CD4-positive, alpha-beta T cell (primary cell): ENCODE data around the gene CREB3L2. TPM values are rescaled to one million over a fixed set of nuclear protein-coding genes. Genes with fewer than 3 reads are reported as not detected.

Experiments used
- ATAC-seq: fragments of 200-7000 bp; cut with Tn5 transposase; one replicate; pipeline ENCODE4 v1.10.0; 2022; ENCODE audit warnings: mild to moderate bottlenecking; ENCODE audit not compliant: poor library complexity
- CTCF ChIA-PET: fragments of 350-600 bp; sonication (Branson Sonifier 250); formaldehyde crosslinking; loops from one replicate; lab custom pipeline; 2021; ENCODE audit warnings: antibody characterized with exemption, inconsistent platforms; lab: Charles Lee
- POLR2A ChIA-PET: fragments of 350-600 bp; sonication (Branson Sonifier 250); formaldehyde crosslinking; loops from one replicate; lab custom pipeline; 2021; ENCODE audit warnings: antibody characterized with exemption, inconsistent platforms; lab: Charles Lee
- DNase-seq, 14 experiments: peaks; one replicate each; pipeline ENCODE4 v3.0.0-alpha.2; 2013 to 2020; ENCODE audit warnings: mixed read lengths in 2 of 14
- H3K27ac ChIP-seq, 2 donors: one replicate each; pipeline versions ENCODE4 v1.5.1 to v1.7.0; 2013; ENCODE audit warnings: low read length in 2 of 2, low read depth in 1 of 2, mild to moderate bottlenecking in 1 of 2
- H3K27me3 ChIP-seq, 2 experiments: 1 replicate in 1 of 2; 2 replicates in 1 of 2; pipeline versions ENCODE4 v1.6.1 to v1.7.0; 2013; ENCODE audit warnings: low read length in 2 of 2, control low read depth in 1 of 2, mild to moderate bottlenecking in 1 of 2, moderate library complexity in 1 of 2; ENCODE audit not compliant: insufficient read depth in 2 of 2, control insufficient read depth in 1 of 2
- H3K36me3 ChIP-seq: one replicate; pipeline ENCODE4 v1.6.1; 2013; ENCODE audit warnings: low read length, control low read depth; ENCODE audit not compliant: insufficient read depth
- H3K4me1 ChIP-seq: one replicate; pipeline ENCODE4 v1.6.1; 2013; ENCODE audit warnings: low read length, control low read depth; ENCODE audit not compliant: insufficient read depth
- H3K4me3 ChIP-seq: one replicate; pipeline ENCODE4 v1.5.1; 2013; ENCODE audit warnings: mild to moderate bottlenecking, low read length, moderate library complexity
- H3K9me3 ChIP-seq, 2 experiments: 1 replicate in 1 of 2; 2 replicates in 1 of 2; pipeline versions ENCODE4 v1.6.1 to v1.7.0; 2013; ENCODE audit warnings: low read length in 2 of 2, mild to moderate bottlenecking in 2 of 2, control low read depth in 1 of 2, moderate library complexity in 1 of 2; ENCODE audit not compliant: control insufficient read depth in 1 of 2, insufficient read depth in 1 of 2
- H3K27ac Mint-ChIP-seq: one replicate; pipeline ENCODE4 v1.8.0; 2020; ENCODE audit warnings: mixed read lengths
- H3K27me3 Mint-ChIP-seq: one replicate; pipeline ENCODE4 v1.8.0; 2021; ENCODE audit warnings: mixed read lengths
- H3K36me3 Mint-ChIP-seq: one replicate; pipeline ENCODE4 v1.8.0; 2021; ENCODE audit warnings: low read depth, mixed read lengths
- H3K4me1 Mint-ChIP-seq: one replicate; pipeline ENCODE4 v1.8.0; 2021; ENCODE audit warnings: low read depth, mixed read lengths
- H3K4me3 Mint-ChIP-seq: one replicate; pipeline ENCODE4 v1.8.0; 2020; ENCODE audit warnings: mild to moderate bottlenecking, mixed read lengths
- H3K9me3 Mint-ChIP-seq: one replicate; pipeline ENCODE4 v1.8.0; 2020; ENCODE audit warnings: mixed read lengths
- intact Hi-C, 2 experiments: fragments of 100-400 bp; cut with DNase I in 1 of 2; cut with micrococcal nuclease in 1 of 2; formaldehyde crosslinking; loops; one replicate each; pipeline versions ENCODE4 v1.15.1 to v1.9.0; 2023 to 2025; cut with DNase I, micrococcal nuclease
- total RNA-seq, 174 experiments: library from RNA in 2 of 174; stranded (reverse) in 2 of 174; gene quantifications; one replicate each; pipeline ENCODE4 v1.2.3 and lab custom pipeline; 2021 to 2026
- TF ChIP-seq, protein P1 (sequence below): fragments of 200-600 bp; IDR thresholded peaks from one replicate; pipeline ENCODE4 v1.8.0; 2022; ENCODE audit warnings: antibody characterized with exemption, mild to moderate bottlenecking

The CREB3L2 gene
- total RNA-seq, 2 experiments from 2014 or later = 11.7 to 12.9 TPM

DNA sequence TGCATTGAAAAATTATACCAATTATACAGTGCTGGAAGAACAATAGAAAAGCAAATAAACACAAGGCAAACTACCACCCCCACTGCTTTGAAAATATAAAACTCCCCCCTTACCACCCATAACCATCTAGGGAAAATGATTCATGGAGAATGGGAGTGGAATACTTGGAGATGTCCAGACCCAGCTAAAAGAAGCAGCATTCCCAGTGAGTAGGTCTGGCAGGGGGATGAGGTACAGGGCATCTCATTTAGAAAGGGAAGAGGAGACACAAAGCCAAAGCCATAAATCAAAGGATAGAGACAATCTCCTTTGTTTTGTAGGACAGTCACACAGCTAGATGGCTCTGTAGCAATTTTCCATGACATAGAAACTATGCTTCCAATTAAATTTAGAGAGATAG lies 119.1 kb downstream of the CREB3L2 start:
- CTCF ChIA-PET = no interaction called here
- Histone ChIP-seq H3K27ac (no peak overlapping the region), H3K9me3 (peaks cover 0 to 7% of the 10 kb centered on the region in 2 experiments), H3K4me1 (no peaks in the 10 kb centered on the region), H3K36me3 (peaks cover 74% of the 10 kb centered on the region), H3K4me3 (no peak overlapping the region), H3K27me3 (no peaks in the 10 kb centered on the region)
- Mint-ChIP-seq H3K4me3 (no peak overlapping the region), H3K9me3 (no peaks in the 10 kb centered on the region), H3K36me3 (peaks cover 90% of the 10 kb centered on the region), H3K27ac (no peak overlapping the region), H3K27me3 (no peaks in the 10 kb centered on the region), H3K4me1 (no peaks in the 10 kb centered on the region)
- ATAC-seq (no peak), DNase-seq (no peak)
- POLR2A ChIA-PET = no interaction called here
- intact Hi-C loops = no loop called here
- TF ChIP-seq, protein P1, sequence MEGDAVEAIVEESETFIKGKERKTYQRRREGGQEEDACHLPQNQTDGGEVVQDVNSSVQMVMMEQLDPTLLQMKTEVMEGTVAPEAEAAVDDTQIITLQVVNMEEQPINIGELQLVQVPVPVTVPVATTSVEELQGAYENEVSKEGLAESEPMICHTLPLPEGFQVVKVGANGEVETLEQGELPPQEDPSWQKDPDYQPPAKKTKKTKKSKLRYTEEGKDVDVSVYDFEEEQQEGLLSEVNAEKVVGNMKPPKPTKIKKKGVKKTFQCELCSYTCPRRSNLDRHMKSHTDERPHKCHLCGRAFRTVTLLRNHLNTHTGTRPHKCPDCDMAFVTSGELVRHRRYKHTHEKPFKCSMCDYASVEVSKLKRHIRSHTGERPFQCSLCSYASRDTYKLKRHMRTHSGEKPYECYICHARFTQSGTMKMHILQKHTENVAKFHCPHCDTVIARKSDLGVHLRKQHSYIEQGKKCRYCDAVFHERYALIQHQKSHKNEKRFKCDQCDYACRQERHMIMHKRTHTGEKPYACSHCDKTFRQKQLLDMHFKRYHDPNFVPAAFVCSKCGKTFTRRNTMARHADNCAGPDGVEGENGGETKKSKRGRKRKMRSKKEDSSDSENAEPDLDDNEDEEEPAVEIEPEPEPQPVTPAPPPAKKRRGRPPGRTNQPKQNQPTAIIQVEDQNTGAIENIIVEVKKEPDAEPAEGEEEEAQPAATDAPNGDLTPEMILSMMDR = no peak

DNA sequence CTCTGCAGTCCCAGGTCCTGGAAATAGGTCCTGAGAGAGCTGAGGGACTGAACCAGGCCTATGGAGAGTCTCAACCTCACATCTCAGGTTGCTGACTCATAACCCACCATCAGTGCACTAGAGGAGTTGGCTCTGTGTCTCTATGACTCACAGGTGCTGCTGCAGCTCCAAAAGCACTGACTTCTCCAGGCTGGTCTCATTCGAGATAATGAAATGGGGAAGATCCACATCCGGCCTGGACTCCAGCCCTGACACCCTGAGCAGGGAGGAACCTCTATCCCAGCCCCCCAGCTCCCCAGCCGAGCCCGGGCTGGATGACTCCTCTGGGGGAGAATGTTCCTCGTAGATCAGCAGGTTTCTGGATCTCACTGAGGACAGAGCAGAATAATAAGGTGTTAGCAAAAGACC lies 119.6 kb downstream of the CREB3L2 start:
- H3K9me3 Mint-ChIP-seq = no peaks in the 10 kb centered on the region
- Histone ChIP-seq H3K9me3 (peaks cover 0 to 7% of the 10 kb centered on the region in 2 experiments), H3K36me3 (peaks cover 79% of the 10 kb centered on the region), H3K4me1 (no peaks in the 10 kb centered on the region), H3K27ac (no peak overlapping the region), H3K4me3 (no peak overlapping the region), H3K27me3 (no peaks in the 10 kb centered on the region)
- H3K27ac Mint-ChIP-seq = no peak overlapping the region
- peaks cover 96% of the 10 kb centered on the region for H3K36me3 Mint-ChIP-seq
- intact Hi-C loops = no loop called here
- ATAC-seq = no peak
- H3K4me1 Mint-ChIP-seq = no peaks in the 10 kb centered on the region
- H3K4me3 Mint-ChIP-seq = no peak overlapping the region
- ChIA-PET POLR2A (no interaction called here), CTCF (no interaction called here)
- no peak for DNase-seq
- TF ChIP-seq, protein P1 = no peak
- H3K27me3 Mint-ChIP-seq = no peaks in the 10 kb centered on the region

DNA sequence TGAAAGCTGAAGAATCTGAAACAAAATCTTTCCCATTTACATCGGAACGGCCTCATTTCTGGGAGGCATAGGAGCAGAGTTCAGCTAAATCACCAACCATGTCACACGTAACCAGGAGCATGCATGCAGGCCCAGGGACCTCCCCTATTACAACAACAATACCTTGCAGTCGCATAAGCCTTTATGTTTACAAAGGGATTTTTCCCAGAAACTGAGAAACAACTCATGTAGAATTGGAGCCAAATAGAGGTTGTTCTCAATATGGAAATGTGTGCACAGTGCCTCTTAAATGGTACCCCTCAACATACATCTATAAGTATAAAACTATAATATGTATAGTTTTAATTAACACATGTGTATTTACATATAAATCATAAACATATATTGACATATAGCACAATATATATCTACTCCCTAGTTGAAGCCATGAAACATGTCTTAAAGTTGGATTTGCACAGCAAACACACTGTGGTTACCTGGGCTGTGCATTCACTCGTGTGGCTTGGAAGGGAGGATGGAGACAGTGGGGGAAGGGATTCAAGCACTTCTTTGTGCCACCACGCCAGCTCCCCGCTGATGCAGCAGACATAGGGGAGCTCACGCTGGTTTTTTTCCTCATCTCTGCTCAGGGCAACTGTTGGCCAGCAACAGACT lies 120.2 kb downstream of the CREB3L2 start:
- TF ChIP-seq, protein P1 = no peak
- no peak for ATAC-seq
- H3K36me3 ChIP-seq = peaks cover 80% of the 10 kb centered on the region
- DNase-seq = no peak
- Mint-ChIP-seq H3K27me3 (no peaks in the 10 kb centered on the region), H3K9me3 (no peaks in the 10 kb centered on the region), H3K4me1 (no peaks in the 10 kb centered on the region), H3K4me3 (no peak overlapping the region), H3K27ac (no peak overlapping the region), H3K36me3 (peaks cover 100% of the 10 kb centered on the region)
- POLR2A ChIA-PET = no interaction called here
- H3K27ac ChIP-seq = no peak overlapping the region
- H3K9me3 ChIP-seq = peaks cover 0 to 7% of the 10 kb centered on the region in 2 experiments
- CTCF ChIA-PET = no interaction called here
- H3K4me1 ChIP-seq = no peaks in the 10 kb centered on the region
- H3K4me3 ChIP-seq = no peak overlapping the region
- intact Hi-C loops = no loop called here
- no peaks in the 10 kb centered on the region for H3K27me3 ChIP-seq
